ENCODE results near the gene TTLL9.

GRCh38 chr20:31859998-31860380, 10.4 kb upstream of the TTLL9 start:
- TF ChIP-seq CTCF (IDR thresholded peaks at IDR 0.05) (no peak), POLR2A (IDR thresholded peaks at IDR 0.05) (no peak)

Data from esophagus squamous epithelium (tissue), 4 donors.